Measurements from ENCODE around the gene VPS13A. TPM values are rescaled to one million over a fixed set of nuclear protein-coding genes. Genes with fewer than 3 reads are reported as not detected.
A peak's percentile ranks its signal among the peaks of the same experiment; 100 is the strongest.

The VPS13A gene
- total and polyA plus RNA-seq, 2 experiments from 2014 or later: 13.2 to 65.6 TPM

- Histone ChIP-seq H3K27me3 (no peaks in the 10 kb centered on the region), H3K4me2 (no peak overlapping the region), H3K27ac (no peak overlapping the region), H3K9me3 (ENCODE audit: low read depth) (no peaks in the 10 kb centered on the region), H3K9me2 (replicated peaks; ENCODE audit: insufficient read depth) (no peaks in the 10 kb centered on the region), H3K4me3 (no peak overlapping the region), H3K36me3 (replicated peaks; ENCODE audit: insufficient read depth, low read depth) (no peaks in the 10 kb centered on the region), H3K79me2 (no peaks in the 10 kb centered on the region), H3K4me1 (ENCODE audit: insufficient read depth) (no peaks in the 10 kb centered on the region), H4K20me1 (ENCODE audit: insufficient read depth, poor library complexity, severe bottlenecking) (no peaks in the 10 kb centered on the region), H2AFZ (no peak overlapping the region)
- WGBS (ENCODE audit: low lambda C conversion rate, missing lambda C conversion rate): 84% methylated on average over 6 of the region's 6 CpGs
- TF ChIP-seq CTCF (IDR thresholded peaks at IDR 0.05; ENCODE audit: poor library complexity) (no peak), EZH2 (IDR thresholded peaks at IDR 0.05; ENCODE audit: borderline replicate concordance) (no peak), EZH2phosphoT487 (IDR thresholded peaks at IDR 0.05; ENCODE audit: low read depth, severe bottlenecking, unreplicated experiment) (no peak)
- no peak for DNase-seq (ENCODE audit: low spot score)
Observed at GRCh38 chr9:77375956-77376532, 198.7 kb downstream of the VPS13A start.

DNA sequence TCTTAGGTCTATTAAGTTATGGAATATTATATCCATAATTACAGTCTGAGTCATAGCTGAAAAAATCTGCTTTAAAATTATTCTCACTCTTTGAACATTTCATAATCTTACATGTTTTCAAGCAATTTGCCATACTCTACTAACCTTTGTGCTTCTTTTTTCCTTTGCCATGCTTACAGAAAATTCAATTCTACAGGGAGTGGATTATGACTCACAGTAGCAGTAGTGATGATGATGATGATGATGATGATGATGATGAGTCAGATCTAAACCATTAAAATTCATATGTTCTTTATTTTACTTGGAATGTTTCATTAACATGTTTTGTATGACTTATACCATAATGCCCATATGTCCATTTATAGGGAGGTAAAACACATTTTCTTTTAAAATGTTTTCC, 207.1 kb downstream of the VPS13A start:
- Histone ChIP-seq H3K4me1 (ENCODE audit: insufficient read depth) (no peaks in the 10 kb centered on the region), H4K20me1 (ENCODE audit: insufficient read depth, poor library complexity, severe bottlenecking) (no peaks in the 10 kb centered on the region), H3K9me3 (ENCODE audit: low read depth) (no peaks in the 10 kb centered on the region), H3K4me2 (no peak overlapping the region), H3K4me3 (no peak overlapping the region), H3K27ac (no peak overlapping the region), H3K36me3 (replicated peaks; ENCODE audit: insufficient read depth, low read depth) (no peaks in the 10 kb centered on the region), H3K9me2 (replicated peaks; ENCODE audit: insufficient read depth) (no peaks in the 10 kb centered on the region), H3K27me3 (no peaks in the 10 kb centered on the region), H2AFZ (no peak overlapping the region), H3K79me2 (no peaks in the 10 kb centered on the region)
- no peak for DNase-seq (ENCODE audit: low spot score)
- TF ChIP-seq EZH2 (IDR thresholded peaks at IDR 0.05; ENCODE audit: borderline replicate concordance) (no peak), EZH2phosphoT487 (IDR thresholded peaks at IDR 0.05; ENCODE audit: low read depth, severe bottlenecking, unreplicated experiment) (no peak), CTCF (IDR thresholded peaks at IDR 0.05; ENCODE audit: poor library complexity) (no peak)

DNA sequence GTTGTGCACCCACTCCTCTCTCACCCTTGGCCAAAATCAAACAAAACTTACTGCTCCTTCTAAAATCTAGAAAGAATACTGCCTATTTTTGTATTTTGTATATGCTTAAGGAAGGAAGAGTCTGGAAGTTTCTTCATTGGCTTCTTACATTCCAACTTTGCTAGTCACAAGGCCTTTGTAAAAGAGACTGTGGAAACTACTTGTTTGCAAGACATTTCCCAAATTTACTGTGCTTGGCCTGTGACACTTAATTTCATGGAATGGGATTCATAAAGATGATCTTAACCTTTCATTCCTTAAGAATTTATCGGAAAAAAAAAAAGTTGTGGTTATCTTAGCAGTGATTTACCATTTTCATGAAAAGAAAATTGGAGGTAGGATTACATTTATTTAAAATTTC, 208.9 kb downstream of the VPS13A start:
- Histone ChIP-seq H3K79me2 (no peaks in the 10 kb centered on the region), H3K9me3 (ENCODE audit: low read depth) (no peaks in the 10 kb centered on the region), H3K4me1 (ENCODE audit: insufficient read depth) (no peaks in the 10 kb centered on the region), H3K27me3 (no peaks in the 10 kb centered on the region), H3K4me3 (no peak overlapping the region), H2AFZ (no peak overlapping the region), H3K9me2 (replicated peaks; ENCODE audit: insufficient read depth) (no peaks in the 10 kb centered on the region), H4K20me1 (ENCODE audit: insufficient read depth, poor library complexity, severe bottlenecking) (no peaks in the 10 kb centered on the region), H3K4me2 (no peak overlapping the region), H3K36me3 (replicated peaks; ENCODE audit: insufficient read depth, low read depth) (no peaks in the 10 kb centered on the region), H3K27ac (no peak overlapping the region)
- 97% methylated on average over 1 of the region's 1 CpG for WGBS (ENCODE audit: low lambda C conversion rate, missing lambda C conversion rate)
- no peak for TF ChIP-seq CTCF (IDR thresholded peaks at IDR 0.05; ENCODE audit: poor library complexity)
- TF ChIP-seq EZH2phosphoT487 (IDR thresholded peaks at IDR 0.05; ENCODE audit: low read depth, severe bottlenecking, unreplicated experiment): no peak
- TF ChIP-seq EZH2 (IDR thresholded peaks at IDR 0.05; ENCODE audit: borderline replicate concordance): no peak
- no peak for DNase-seq (ENCODE audit: low spot score)

DNA sequence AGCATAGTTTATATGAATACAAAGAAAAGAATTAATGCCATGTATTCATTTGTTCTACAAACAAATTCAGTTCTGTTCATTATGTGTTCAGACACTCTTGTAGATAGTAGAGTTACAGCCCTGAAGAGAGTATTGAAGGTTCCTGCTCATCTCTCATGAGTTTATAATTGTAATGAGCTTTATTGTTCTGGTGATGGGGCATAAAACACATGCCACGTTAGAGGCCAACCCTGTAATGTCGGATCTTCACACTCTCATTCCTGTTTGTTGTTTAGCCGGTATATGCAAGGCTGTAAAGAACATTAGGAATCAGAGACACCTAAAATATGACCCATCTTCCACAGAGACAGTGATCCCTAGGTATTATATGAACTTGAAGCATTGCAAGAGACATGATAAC, 214.5 kb downstream of the VPS13A start:
- TF ChIP-seq EZH2phosphoT487 (IDR thresholded peaks at IDR 0.05; ENCODE audit: low read depth, severe bottlenecking, unreplicated experiment): no peak
- TF ChIP-seq CTCF (IDR thresholded peaks at IDR 0.05; ENCODE audit: poor library complexity): no peak
- no peak for TF ChIP-seq EZH2 (IDR thresholded peaks at IDR 0.05; ENCODE audit: borderline replicate concordance)
- Histone ChIP-seq H3K36me3 (replicated peaks; ENCODE audit: insufficient read depth, low read depth) (no peaks in the 10 kb centered on the region), H3K4me1 (ENCODE audit: insufficient read depth) (no peaks in the 10 kb centered on the region), H3K4me3 (no peak overlapping the region), H3K27ac (peak overlapping the region; percentile 76), H3K9me3 (ENCODE audit: low read depth) (no peaks in the 10 kb centered on the region), H3K9me2 (replicated peaks; ENCODE audit: insufficient read depth) (no peaks in the 10 kb centered on the region), H3K79me2 (no peaks in the 10 kb centered on the region), H2AFZ (no peak overlapping the region), H3K27me3 (no peaks in the 10 kb centered on the region), H4K20me1 (ENCODE audit: insufficient read depth, poor library complexity, severe bottlenecking) (no peaks in the 10 kb centered on the region), H3K4me2 (no peak overlapping the region)
- WGBS (ENCODE audit: low lambda C conversion rate, missing lambda C conversion rate): 92% methylated on average over 3 of the region's 3 CpGs
- no peak for DNase-seq (ENCODE audit: low spot score)
